Measurements from ENCODE around the gene LDLRAD4. TPM values are rescaled to one million over a fixed set of nuclear protein-coding genes. Genes with fewer than 3 reads are reported as not detected.

LDLRAD4 gene
- total RNA-seq, 2 donors from 2014 or later = 11.7 to 17.0 TPM

- no peak for DNase-seq
- Histone ChIP-seq H3K9ac (ENCODE audit: low read depth in 2 of 2, low read length in 2 of 2) (no peak overlapping the region), H3K4me3 (no peak overlapping the region)
Measured at GRCh38 chr18:13431886-13432285, 213.3 kb downstream of the LDLRAD4 start.

GRCh38 chr18:13433125-13433524 lies 214.6 kb downstream of the LDLRAD4 start:
- Histone ChIP-seq H3K4me1 (no peaks in the 10 kb centered on the region), H3K27me3 (no peaks in the 10 kb centered on the region), H3K9me3 (no peaks in the 10 kb centered on the region), H3K9ac (ENCODE audit: low read depth in 2 of 2, low read length in 2 of 2) (no peak overlapping the region), H3K4me3 (no peak overlapping the region), H3K27ac (no peak overlapping the region), H3K36me3 (no peaks in the 10 kb centered on the region)
- intact Hi-C loops (cut with DNase I) = no loop called here
- no peak for TF ChIP-seq CTCF (IDR thresholded peaks at IDR 0.05)
- DNase-seq = no peak

More at GRCh38 chr18:13431886-13432285, 213.3 kb downstream of the LDLRAD4 start:
- Histone ChIP-seq H3K36me3 (no peaks in the 10 kb centered on the region), H3K27ac (no peak overlapping the region), H3K4me1 (no peaks in the 10 kb centered on the region), H3K9me3 (no peaks in the 10 kb centered on the region), H3K27me3 (no peaks in the 10 kb centered on the region)
- TF ChIP-seq CTCF (IDR thresholded peaks at IDR 0.05) = no peak
- intact Hi-C loops (cut with DNase I) = no loop called here

GRCh38 chr18:13433685-13434084 lies 215.1 kb downstream of the LDLRAD4 start:
- Histone ChIP-seq H3K27ac (no peak overlapping the region), H3K4me3 (no peak overlapping the region), H3K27me3 (no peaks in the 10 kb centered on the region), H3K4me1 (no peaks in the 10 kb centered on the region), H3K9ac (ENCODE audit: low read depth in 2 of 2, low read length in 2 of 2) (no peak overlapping the region), H3K9me3 (no peaks in the 10 kb centered on the region), H3K36me3 (no peaks in the 10 kb centered on the region)
- intact Hi-C loops (cut with DNase I) = no loop called here
- TF ChIP-seq CTCF (IDR thresholded peaks at IDR 0.05) = no peak
- no peak for DNase-seq

- Histone ChIP-seq H3K9me3 (no peaks in the 10 kb centered on the region), H3K9ac (ENCODE audit: low read depth in 2 of 2, low read length in 2 of 2) (no peak overlapping the region), H3K36me3 (no peaks in the 10 kb centered on the region), H3K4me3 (no peak overlapping the region), H3K4me1 (no peaks in the 10 kb centered on the region), H3K27ac (no peak overlapping the region), H3K27me3 (no peaks in the 10 kb centered on the region)
- TF ChIP-seq CTCF (IDR thresholded peaks at IDR 0.05) = no peak
- DNase-seq = no peak
- intact Hi-C loops (cut with DNase I) = no loop called here
Measured at GRCh38 chr18:13434854-13435253, 216.3 kb downstream of the LDLRAD4 start.

- Histone ChIP-seq H3K27ac (no peak overlapping the region), H3K27me3 (no peaks in the 10 kb centered on the region), H3K9ac (ENCODE audit: low read depth in 2 of 2, low read length in 2 of 2) (no peak overlapping the region), H3K4me3 (no peak overlapping the region), H3K36me3 (no peaks in the 10 kb centered on the region), H3K4me1 (no peaks in the 10 kb centered on the region), H3K9me3 (no peaks in the 10 kb centered on the region)
- no peak for TF ChIP-seq CTCF (IDR thresholded peaks at IDR 0.05)
- no peak for DNase-seq
- intact Hi-C loops (cut with DNase I) = no loop called here
Measured at GRCh38 chr18:13435586-13436333, 217.2 kb downstream of the LDLRAD4 start.
